ENCODE results near the gene KLHL40.

The KLHL40 gene

GRCh38 chr3:42686832-42687650 is 1.7 kb downstream of the KLHL40 start:
- no peak for DNase-seq (ENCODE audit: low read depth, low spot score)

GRCh38 chr3:42688016-42688415 is 2.7 kb downstream of the KLHL40 start:
- no peak for DNase-seq (ENCODE audit: low read depth, low spot score)
- no peak overlapping the region for H3K4me3 ChIP-seq (ENCODE audit: low read length)

More at GRCh38 chr3:42686832-42687650, 1.7 kb downstream of the KLHL40 start:
- H3K4me3 ChIP-seq (ENCODE audit: low read length), result no peak overlapping the region

DNA sequence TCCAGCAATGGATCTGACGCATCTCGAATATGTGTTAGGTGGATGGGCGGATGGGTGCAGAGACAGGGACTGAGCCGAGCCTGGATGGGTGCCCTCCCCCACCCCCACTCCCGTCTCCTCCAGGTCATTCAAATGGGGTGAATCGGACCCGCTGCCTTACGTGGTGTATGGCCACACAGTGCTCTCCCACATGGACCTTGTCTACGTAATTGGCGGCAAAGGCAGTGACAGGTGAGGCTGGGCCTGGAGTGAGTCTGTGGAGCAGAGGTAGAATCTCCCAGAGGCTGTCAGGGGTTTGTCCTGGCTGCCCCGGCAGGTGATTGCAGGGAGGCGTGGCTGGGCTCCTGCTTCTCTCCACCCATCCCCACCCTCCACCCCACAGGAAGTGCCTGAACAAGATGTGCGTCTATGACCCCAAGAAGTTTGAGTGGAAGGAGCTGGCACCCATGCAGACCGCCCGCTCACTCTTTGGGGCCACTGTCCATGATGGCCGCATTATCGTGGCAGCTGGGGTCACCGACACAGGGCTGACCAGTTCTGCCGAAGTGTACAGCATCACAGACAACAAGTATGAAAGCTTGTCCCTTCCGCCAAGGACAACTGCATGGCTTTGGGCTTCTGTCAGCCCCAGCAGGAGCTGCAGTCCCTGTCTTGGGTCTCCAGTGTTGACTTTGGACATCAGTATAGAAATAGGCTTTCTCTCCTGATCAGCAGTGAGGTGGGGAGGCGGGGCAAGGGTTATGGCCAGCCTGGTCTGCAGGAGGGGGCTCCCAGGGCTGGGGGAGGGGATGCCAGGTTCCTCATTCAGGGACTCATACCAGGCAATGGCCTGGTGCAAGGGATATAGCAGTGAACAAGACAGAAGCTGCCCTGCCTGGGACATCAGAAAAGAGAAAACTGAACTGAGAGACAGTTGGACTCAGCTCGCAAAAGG is 3.4 kb downstream of the KLHL40 start:
- no peak for DNase-seq (ENCODE audit: low read depth, low spot score)
- no peak overlapping the region for H3K4me3 ChIP-seq (ENCODE audit: low read length)

DNA sequence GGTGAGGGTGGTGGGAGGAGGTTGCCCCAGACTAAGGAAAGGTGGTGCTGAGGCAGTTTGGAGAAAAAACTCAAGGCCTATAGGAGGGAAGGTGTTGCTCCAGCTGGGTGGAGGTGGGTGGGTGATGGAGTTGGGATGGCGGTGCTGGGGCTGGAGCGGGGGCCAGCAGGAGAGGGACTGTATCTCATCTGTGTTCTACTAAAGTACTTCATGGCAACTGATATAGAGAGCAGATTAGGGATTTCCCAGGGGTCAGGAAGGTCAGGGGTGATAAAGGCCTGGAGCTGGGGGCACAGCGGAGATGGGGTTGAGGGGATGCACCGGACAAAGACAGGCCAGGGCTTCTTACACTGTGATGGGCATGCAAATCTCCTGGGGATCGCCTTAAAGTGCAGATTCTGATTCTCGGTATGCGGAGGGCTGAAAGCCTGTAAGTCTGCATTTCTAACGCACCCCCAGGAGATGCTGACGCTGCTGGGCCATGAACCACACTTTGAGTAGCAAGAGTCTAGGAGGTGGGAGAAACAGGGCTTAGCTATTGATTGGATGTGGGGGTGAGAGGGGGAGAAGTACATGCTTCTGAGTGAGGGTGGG is 4.2 kb downstream of the KLHL40 start:
- no peak overlapping the region for H3K4me3 ChIP-seq (ENCODE audit: low read length)
- DNase-seq (ENCODE audit: low read depth, low spot score), result no peak

GRCh38 chr3:42690191-42690590 is 4.9 kb downstream of the KLHL40 start:
- no peak overlapping the region for H3K4me3 ChIP-seq (ENCODE audit: low read length)
- DNase-seq (ENCODE audit: low read depth, low spot score), result no peak

GRCh38 chr3:42690766-42691680 is 5.7 kb downstream of the KLHL40 start:
- no peak for DNase-seq (ENCODE audit: low read depth, low spot score)
- no peak overlapping the region for H3K4me3 ChIP-seq (ENCODE audit: low read length)

- H3K4me3 ChIP-seq (ENCODE audit: low read length), result no peak overlapping the region
- DNase-seq (ENCODE audit: low read depth, low spot score), result no peak
Observed at GRCh38 chr3:42691816-42692666, 6.7 kb downstream of the KLHL40 start.

GRCh38 chr3:42692667-42693529 is 7.6 kb downstream of the KLHL40 start:
- H3K4me3 ChIP-seq (ENCODE audit: low read length), result no peak overlapping the region
- no peak for DNase-seq (ENCODE audit: low read depth, low spot score)

DNA sequence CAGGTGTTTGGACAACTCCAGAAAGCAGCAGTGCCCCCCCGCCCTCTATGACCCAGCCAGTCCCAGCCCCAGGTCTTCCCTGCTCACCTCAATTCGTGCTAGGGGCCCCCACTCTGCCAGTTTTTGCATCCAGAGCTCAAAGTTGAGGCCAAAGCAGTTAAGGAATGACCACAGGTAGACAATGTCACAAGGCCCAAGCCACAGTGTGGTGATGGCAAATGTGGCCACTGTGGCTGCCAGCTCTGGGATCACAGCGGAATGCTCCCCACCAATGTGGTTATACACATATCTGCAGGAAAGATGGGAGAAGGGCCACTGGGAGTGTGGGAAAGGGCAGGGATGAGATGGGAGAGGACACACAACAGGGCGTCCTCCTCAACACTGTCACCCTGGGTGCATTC is 8.2 kb downstream of the KLHL40 start:
- no peak for DNase-seq (ENCODE audit: low read depth, low spot score)

GRCh38 chr3:42694366-42694765 is 9.0 kb downstream of the KLHL40 start:
- H3K4me3 ChIP-seq (ENCODE audit: low read length), result no peak overlapping the region
- DNase-seq (ENCODE audit: low read depth, low spot score), result no peak

More for the DNA sequence above, 8.2 kb downstream of the KLHL40 start:
- H3K4me3 ChIP-seq (ENCODE audit: low read length), result no peak overlapping the region

DNA sequence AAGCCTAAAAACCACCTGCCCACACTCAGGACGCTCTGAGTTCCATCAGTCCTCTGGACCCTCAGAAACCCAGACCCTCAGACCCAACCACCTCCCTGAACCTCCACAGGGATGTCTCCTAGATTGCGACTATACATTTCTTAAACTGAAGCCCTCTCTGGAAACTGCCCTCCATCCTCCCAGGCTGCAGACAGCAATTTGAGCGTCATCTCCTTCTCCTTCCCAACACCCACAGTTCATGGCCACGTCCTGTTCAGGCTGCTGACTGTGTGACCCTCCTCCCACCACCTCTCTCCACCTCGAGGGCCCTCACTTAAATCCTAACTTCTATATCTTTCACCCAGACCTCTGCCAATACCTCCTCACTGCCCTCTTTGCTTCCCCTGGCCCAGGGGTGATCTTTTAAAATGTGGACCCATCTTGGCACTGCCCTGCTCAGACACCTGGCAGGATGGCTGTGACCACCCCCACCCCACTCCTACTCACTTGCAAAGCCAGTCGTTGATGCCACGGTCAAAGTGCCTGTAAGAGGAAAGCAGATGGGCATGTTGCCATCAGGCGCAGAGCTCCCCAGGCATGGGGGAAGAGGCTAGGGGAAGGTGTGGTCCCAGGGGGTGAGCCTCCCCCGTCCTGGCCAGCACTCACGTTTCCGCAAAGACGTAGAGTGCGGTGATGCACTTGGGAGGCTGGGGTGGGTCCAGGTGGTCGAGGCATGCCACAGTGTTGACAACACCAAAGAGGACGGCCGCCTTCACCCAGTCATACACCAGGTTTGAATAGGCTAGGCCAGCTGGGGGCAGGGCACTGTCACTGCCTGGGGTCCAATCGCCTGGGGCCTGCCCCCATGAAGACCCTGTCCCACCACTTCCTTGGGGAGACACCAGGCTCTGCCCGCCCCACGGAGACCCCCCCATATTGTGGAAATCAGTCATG is 11.3 kb downstream of the KLHL40 start:
- no peak overlapping the region for H3K4me3 ChIP-seq (ENCODE audit: low read length)
- DNase-seq (ENCODE audit: low read depth, low spot score), result no peak

DNA sequence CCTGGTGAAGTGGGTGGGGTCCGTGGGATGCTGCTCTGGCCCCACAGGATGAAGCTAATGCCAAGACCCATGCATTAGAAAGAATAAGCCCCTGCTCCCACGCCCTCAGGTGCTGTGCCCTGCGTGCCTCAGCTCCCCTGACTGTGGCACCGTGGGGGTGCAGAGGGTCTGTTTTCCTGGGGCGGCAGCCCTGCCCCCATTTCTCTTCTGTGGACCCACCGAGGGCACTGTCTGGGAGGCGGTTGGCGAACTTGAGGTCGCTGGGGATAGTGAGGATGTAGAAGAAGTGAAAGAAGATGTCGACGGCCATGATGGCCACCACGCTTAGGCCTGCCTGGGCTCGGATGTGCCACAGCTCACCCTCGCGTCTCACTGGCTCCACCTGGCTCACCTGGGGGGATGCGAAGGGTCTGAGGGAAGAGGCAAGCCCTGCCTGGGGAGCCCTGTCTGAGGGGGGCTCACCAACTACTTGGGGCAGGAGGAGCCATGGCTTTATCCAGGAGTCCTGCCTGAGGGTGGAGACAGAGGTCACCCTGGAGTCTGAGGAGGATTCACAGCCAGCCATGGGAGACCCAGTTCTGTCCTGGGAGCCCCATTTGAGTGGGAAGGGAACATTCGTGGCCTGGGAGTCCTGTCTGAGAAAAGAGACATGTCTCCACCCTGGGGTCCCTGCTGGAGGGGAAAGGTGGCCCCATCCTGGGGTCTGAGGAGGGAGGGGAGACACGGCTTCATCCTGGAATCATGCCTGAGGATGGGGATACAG is 12.1 kb downstream of the KLHL40 start:
- DNase-seq (ENCODE audit: low read depth, low spot score), result no peak
- no peak overlapping the region for H3K4me3 ChIP-seq (ENCODE audit: low read length)

DNA sequence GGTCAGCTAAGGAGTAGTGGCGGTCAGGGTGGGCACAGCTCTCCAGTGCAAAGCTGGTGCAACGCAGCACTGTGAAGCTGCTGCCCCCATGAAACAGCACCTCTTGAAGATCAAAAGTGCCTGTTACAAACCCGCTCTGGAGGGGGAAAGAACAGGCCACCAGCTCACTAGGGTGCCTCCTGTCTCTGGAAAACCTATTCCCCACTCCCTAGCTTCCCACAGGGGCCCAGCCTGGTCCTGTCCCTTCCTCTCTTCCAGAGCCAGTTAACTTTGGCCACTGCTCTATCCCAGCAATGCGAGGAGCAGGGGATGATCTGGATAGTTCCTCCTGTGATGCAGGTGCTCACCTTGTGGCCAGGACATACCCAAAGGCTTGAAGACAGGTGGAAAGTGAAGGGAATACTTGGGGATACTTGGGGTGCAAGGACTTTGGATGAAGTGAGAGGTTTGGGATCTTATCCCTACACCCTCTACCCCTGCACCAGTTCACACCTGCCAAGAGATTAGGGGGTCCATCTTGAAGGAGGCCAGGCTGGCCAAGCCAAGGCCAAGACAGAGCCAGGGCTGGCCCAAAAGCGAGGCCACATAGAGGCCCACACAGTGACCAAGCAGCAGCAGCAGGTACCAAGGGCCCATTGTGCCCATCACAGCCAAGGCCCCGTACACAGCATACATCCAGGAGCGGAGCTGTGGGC is 13.0 kb downstream of the KLHL40 start:
- no peak overlapping the region for H3K4me3 ChIP-seq (ENCODE audit: low read length)
- no peak for DNase-seq (ENCODE audit: low read depth, low spot score)

- DNase-seq (ENCODE audit: low read depth, low spot score), result no peak
- no peak overlapping the region for H3K4me3 ChIP-seq (ENCODE audit: low read length)
Observed at GRCh38 chr3:42698911-42699230, 13.5 kb downstream of the KLHL40 start.

- no peak overlapping the region for H3K4me3 ChIP-seq (ENCODE audit: low read length)
- DNase-seq (ENCODE audit: low read depth, low spot score), result no peak
Observed at GRCh38 chr3:42699511-42699971, 14.2 kb downstream of the KLHL40 start.

Measured in Jurkat, Clone E6-1 (cell line).